ENCODE results near the gene MYH10.

MYH10 gene

DNA sequence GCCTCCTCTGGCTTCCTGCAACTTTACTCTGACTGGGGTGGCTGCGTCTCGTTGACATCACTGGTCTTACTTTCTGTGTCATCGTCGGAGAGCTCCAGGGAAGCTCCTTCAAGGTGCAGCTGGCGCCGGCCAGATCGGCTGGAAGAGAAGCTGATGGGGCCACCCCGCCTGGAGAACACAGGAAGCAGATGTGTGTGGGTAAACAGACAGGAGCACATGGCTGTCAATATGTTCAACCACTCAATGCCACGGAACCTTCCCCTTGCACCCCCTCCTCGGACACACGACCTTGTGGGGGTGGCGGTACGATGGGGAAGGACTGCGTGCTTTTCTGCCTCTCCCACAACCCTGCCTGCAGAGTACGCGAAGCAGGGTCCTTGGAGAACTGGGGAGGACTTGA lies 154.7 kb downstream of the MYH10 start:
- DNase-seq (ENCODE audit: low spot score), result no peak

DNA sequence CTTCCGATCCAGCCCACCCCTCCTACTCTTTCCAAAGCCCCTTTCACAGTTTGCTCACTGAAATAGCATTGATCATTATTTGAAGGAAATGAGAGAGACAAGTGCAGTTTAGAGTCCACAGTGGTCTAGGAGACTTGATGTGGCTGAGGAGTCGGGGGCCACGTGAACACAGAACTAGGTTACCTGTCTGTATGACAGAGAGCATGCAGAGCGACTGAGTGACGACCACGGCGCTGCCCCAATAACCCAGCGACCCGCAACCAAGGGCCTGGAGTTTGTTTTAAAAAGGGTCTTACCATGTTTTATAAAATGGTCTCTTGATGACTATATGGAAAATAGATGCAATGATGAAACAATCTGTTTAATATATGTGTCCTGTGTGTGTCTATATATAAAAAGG lies 155.3 kb downstream of the MYH10 start:
- DNase-seq (ENCODE audit: low spot score), result no peak

DNA sequence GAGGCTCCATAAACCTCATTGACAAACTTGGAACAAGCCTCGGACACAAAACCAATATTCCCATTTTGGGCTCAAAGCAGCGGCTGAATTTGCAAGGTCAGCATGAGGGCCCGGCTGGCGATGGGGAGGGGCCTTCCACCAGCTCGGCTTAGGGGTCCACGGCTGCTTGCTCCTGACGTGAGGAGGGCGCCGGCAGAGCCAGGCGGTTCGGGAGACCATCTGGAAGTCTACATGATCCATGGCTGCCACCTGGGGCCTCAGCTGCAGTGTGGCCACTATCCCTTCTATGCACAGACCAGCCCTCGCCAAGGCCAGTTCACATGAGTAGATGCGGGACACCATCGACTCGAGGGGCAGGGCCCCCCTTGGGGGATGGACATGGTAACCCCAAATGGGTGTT lies 155.7 kb downstream of the MYH10 start:
- no peak for DNase-seq (ENCODE audit: low spot score)

DNA sequence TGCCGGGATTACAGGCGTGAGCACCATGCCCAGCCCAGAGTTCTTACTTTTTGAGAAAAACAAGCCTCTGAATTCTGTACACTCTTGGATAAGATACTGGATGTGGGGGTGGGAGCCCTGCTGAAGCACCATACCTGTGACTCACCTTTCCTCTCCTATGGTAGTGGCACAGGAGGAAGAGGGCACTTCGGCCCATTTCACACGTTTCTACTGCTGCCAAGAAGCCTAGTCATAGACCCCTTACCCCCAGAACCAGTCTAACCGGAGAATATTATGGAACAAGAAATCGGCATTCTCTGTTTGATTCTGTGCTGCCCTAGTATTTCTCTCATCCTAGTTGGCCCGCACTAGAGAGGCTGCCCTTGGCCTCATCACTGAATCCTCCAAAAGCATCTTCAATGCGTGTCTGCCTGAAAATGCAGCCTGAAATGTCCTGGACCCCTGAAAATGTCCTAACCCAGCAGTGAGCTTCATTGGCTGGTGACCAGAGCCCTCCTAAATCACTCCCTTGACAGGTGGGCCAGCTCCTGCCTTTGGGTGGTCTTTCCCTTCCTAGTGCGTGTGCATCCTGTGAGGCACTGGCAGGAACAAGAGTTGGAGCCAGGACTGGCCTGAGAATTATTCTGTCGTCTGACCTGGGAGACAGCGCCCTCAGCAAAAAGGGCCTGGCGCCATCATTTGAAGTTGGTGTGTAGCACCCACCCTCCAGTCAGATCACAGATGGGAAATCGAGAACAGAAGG lies 156.9 kb downstream of the MYH10 start:
- no peak for DNase-seq (ENCODE audit: low spot score)

DNA sequence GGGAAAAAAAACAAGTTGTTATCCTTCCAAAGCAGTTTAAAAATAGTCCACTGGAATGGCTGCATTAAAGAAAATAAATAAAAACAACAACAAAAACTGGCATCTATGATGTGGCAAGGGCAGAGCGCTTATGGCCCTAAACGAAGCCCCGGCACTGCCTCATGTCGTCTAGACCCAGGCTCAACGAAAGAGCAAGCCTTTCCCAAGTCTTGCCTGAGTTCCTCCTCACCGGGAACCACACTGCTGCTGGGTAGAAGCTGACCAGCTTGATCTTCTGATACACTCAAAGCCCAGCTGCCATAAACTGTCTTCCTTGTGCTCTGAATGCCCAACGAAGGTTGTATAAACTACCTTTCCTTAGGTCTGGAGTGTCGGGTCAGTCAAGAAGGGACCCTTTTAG lies 157.9 kb downstream of the MYH10 start:
- DNase-seq (ENCODE audit: low spot score), result no peak

DNA sequence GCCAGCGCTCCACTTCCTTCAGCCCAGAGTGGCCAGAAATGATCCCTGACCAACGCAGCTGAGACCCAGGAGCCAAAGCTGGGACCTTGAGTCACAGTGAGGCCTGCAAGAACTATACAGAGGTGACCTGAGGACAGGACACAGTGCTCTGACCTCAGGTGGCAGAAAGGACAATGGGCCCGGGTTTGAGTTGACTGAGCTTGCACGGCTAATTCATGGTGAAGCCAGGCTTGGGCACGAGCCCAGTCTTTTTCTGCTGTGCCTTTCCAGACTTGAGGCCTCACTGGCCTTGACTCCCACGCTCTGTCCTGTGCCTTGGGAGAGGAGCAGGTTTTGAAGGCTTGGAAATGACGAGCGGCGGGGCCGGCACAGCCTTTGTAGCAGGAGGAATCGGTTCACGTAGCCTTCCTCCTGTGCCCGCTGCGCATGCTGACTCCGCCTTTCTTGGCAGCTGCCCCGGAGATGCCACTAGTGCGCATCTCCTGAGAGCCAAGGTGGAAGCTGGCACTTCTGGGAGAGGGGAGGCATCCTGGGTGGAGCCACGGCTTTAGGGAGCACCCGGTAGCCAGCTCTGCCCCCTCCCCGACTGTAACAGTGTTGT lies 160.0 kb downstream of the MYH10 start:
- DNase-seq (ENCODE audit: low spot score), result no peak

DNA sequence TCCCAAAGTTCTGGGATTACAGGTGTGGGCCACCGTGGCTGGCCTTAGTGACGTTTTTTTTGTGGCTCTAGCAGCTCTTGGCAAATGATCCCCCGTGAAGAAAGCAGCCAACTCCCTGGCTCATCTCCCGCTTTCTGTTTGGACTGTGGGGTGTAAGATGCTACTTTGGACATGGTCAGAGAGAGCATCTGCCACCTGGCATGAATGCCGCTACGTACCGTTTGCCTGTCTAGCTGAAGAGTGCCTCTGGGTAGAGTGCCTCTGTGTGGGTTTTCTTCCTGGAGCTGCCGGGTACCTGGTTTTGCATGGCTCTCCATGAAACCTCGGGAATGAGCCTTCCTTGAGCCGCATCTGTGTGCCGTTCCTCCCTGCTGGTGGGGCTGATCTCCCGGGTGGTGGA lies 160.6 kb downstream of the MYH10 start:
- DNase-seq (ENCODE audit: low spot score), result no peak

DNA sequence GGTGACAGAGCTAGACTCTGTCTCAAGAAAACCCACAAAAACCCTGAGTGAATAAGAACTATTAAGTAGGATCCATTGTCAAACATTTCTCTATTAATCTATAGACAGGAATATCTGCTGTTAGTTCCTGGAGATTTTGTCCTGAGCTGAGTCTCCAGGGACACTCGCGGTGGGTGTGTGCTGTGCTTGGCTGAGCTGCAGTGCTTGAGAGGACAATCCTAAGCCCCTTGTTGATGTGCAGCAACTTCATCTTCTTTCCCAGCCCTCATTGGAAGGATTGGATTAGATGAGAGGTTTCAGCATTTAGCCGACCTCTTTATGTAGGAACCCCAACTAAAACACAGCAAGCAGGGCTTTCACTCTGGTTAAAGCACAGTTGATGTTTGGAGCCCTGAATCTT lies 161.5 kb downstream of the MYH10 start:
- DNase-seq (ENCODE audit: low spot score), result no peak

DNA sequence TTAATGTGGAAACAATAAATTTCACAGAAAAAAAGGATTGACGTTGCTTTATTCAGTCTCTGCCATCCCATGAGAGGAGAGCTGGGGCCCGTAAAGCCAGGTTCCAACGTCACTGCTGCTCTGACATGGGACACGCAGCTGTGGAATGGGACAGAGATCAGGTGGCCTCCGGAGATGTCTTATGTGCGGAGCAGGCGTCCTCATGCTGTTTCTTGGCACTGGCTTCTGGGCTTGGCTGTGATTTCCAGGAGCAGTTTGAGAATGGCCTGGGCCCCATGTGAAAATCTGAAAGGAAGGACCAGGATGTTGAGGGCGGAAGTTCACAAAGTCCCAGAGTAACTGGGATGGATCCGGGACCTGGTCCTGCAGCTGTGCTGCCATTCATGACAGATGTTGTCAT lies 162.4 kb downstream of the MYH10 start:
- DNase-seq (ENCODE audit: low spot score), result no peak

DNA sequence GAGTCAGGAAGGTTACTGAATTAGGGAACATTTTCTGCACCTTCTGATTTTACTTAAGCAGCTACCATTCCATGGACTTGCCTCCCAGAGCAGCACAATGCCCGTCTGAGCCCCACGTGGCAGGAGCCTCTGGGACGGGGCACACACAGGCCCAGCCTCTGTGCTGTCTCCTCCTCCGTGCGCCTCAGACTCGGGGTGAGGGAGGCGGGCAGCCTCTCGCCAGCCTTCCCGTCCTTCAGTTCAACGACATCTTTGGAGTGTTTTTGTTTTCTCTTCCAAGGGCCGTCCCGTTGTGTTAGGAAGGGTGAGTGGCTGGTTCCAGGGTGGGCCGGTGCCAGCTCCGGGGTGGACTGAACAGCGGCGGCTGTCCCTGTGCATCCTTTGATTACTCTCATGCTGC lies 163.0 kb downstream of the MYH10 start:
- DNase-seq (ENCODE audit: low spot score), result no peak

DNA sequence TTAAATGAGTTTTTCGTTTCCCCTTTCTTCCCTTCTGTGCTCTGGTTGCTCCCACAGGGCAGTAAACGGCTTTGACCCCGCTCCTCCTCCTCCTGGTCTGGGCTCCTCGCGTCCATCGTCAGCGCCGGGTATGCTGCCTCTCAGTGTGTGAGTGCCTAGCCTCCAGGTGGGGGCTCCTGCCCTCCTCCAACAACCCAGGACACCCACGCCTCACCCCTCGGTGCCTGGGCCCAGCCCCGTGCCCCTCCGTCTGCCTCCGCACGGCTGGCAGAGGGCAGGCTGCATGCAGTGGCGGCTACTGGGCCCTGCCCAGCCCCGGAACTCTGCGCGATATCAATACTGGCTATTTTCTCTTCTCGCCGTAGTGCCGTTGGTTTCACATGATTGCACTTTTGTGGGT lies 163.7 kb downstream of the MYH10 start:
- no peak for DNase-seq (ENCODE audit: low spot score)

DNA sequence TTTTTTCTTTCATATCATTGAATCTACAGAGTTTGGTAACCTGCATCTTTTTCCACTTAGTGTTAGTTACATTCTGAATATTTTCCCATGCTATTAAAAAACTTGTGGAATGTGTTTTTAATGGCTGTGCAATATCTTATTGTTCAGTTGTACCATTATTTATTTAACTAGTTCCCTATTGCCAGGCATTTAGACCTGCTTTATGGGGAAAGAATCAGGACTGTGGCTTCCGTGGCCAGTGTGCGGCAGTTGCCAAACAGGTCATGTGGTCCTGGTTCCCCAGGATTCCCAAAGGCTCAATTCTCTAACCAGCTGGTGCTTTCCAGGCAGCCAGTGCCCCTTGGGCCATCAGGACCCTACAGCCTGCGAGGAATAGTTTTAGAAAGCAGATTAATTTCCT lies 164.1 kb downstream of the MYH10 start:
- DNase-seq (ENCODE audit: low spot score), result no peak

DNA sequence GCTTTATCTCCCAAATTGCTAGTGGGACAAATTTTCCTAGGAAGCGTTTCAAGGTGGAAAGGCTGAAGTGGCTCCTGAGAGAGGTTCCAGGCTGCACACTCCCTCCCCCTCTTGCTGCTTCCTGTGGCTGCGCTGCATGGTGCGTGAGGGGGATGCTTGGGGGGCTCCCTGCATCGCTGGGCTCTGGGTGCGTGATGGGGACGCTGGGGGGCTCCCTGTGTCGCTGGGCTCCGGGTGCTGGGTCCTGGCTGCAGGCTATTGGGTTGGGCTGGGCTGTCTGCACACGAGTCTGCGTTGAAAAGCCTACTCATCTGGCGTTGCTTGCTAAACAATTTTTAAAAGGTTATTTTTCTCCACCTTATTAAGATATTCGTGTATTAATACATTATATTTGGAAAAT lies 164.8 kb downstream of the MYH10 start:
- DNase-seq (ENCODE audit: low spot score), result no peak

DNA sequence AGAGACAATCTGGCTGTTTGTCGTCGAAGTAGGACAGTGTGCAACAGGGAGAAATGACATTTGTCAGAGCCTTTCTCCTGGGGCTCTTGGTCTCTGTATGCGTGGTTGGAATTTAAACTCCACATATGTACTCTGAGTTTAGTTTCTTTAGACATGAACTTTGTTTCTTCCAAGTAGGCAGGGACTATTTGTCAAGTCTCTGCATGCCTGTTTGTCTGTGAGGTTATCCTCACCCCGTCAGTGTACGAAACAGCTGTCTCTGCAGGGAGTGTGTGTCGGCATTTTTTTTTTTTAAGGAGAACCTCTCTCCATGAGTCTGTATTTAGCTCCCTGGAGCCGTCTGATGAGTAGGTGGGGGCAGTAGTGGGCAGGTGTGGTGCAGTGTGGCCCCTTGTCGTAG lies 165.2 kb downstream of the MYH10 start:
- no peak for DNase-seq (ENCODE audit: low spot score)

DNA sequence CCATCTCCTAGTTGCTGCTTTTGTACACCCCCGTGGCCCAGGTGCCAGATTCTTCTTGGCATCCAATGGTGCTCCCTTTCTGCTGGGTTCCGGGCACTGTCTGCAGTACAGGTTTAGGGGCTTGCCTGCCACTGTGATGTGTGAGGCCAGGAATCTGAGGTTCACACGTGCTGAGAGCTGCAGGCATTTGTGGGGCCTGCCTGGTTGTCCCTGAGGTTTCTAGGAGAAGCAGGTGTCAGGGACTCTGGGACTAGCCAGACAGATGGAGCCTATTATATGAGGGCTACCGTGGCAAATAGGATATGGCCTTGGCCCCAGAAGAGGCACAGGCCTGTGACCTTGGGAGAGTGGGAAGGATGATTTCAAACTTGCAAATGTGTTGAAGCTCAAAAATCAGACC lies 165.6 kb downstream of the MYH10 start:
- no peak for DNase-seq (ENCODE audit: low spot score)

DNA sequence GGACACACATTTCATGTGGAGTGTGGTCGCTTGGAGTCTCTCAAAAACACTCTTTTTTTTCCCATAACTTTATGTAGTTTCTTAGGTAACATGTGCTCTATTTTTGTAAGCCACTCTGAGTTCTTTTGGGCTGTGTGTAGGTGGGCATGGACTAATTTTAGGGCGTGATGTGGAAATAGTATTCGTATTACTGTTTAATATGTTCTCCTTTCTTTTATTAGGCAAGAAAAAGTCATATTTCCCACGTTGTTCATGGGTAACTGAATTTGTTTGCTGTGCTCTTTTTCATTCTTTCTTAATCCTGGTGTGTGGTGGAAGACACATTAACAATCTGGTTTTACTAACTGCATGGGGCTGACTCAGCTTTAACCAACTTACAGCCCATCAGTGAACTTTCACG lies 167.4 kb downstream of the MYH10 start:
- no peak for DNase-seq (ENCODE audit: low spot score)

DNA sequence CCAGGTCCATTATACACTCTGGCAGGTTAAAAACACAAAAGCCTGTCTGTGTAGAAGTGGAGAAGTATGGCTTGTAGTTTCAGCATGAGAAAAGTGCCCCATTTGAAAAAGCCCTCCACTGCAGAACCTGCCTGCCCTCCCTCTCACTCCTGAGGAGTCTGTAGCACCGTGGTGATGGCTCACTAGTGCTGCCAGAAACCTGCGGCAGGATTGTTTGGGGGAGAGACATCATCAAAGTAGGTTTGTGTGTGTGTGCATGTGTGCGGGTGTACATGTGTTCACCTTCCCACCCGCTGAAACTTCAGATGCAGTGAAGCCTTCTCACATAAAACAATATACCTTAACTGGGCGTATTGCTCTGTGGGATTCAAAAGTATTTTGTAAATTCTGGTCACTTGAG lies 168.0 kb downstream of the MYH10 start:
- no peak for DNase-seq (ENCODE audit: low spot score)

DNA sequence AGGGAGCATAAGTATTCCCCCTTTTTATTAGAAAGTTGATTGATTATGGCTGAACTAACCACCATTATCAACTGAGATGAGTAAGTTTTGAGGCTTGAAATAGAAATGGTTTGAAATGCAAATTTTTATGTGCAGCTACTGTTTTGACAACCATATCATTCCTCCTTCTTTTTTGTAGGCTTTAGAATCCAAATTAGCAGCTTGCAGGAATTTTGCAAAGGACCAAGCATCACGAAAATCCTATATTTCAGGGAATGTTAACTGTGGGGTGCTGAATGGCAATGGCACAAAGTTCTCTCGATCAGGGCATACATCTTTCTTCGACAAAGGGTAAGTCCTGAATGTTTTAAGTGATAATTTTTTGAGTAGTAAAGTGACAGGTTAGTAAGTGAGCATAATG lies 170.7 kb downstream of the MYH10 start:
- DNase-seq (ENCODE audit: low spot score), result no peak

DNA sequence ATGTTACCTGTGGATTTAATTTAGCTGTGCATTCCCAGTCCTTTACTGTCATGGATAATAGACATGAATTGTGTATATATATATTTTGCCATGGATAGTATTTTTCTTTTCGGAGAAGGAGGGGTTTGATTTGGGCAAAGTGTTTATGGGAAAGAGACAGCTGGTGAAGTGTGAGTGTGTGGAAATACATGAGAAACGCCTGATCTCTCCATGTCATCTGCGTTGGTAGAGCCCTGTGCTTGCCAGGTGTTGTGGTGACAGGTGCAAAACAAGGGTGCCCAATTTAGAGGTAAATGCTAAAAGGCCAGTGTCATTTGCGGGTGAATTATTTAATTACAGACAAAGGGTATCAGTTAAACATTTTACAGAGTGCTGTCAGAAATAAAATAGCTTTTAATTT lies 171.4 kb downstream of the MYH10 start:
- no peak for DNase-seq (ENCODE audit: low spot score)

DNA sequence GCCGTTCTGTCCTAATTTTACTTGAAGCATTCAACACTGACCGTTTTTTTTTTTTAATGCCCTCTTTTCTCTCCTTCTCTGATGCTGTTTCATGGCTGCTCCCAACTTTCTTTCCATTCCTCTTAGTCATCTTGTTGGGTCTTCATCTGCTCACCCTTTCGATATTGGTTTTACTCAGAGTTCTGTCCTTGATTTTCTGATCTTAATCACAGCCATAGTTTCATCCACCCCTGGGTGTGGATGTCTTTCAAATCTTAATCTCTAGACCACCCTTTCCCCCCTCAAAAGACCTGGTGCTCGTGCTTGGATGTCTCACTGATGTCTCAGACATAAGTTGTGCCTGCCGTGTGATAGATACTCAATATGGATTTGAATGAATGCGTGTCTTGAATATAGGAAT lies 172.4 kb downstream of the MYH10 start:
- no peak for DNase-seq (ENCODE audit: low spot score)

DNA sequence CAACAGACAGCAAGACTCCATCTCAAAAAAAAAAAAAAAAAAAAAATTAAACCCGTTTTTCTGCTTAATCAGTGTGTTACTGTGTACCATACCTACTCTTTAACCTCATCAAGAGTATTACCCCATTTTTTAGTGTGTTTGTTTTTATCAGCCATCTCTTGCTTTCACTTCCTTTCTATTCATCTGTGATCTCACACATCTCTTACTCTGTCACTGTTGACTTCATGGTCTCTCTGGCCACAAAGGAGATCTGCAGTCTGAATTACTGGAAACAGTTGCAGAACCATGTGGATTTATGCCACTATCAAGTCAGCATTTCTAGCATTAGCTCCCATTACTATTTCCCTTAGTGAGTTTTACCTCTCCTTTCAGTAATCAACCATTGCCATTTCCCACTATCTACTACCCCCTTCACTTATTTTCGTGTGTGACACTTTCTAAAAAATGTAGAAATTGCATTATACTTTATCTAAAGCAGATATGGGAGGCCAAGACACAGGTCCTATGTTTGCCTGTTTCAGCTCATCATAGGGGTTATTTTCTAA lies 174.8 kb downstream of the MYH10 start:
- no peak for DNase-seq (ENCODE audit: low spot score)

DNA sequence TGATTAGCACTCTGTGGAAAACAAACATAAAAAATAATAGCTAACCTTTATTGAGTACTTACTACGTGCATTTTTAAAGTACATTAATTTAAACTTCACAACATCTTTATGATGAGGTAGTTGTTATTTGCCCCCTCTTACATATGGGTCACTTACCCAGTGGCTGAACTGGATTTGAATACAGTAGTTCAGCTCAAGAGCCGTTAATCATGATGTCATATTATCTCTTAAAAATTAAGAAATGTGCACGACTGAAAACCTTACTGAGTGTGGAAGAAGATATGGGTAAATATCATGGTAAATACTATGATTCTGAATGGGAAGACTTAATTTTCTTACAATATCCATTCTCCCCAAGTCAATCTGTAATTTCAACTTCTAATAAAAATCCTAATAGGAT lies 177.2 kb downstream of the MYH10 start:
- no peak for DNase-seq (ENCODE audit: low spot score)

DNA sequence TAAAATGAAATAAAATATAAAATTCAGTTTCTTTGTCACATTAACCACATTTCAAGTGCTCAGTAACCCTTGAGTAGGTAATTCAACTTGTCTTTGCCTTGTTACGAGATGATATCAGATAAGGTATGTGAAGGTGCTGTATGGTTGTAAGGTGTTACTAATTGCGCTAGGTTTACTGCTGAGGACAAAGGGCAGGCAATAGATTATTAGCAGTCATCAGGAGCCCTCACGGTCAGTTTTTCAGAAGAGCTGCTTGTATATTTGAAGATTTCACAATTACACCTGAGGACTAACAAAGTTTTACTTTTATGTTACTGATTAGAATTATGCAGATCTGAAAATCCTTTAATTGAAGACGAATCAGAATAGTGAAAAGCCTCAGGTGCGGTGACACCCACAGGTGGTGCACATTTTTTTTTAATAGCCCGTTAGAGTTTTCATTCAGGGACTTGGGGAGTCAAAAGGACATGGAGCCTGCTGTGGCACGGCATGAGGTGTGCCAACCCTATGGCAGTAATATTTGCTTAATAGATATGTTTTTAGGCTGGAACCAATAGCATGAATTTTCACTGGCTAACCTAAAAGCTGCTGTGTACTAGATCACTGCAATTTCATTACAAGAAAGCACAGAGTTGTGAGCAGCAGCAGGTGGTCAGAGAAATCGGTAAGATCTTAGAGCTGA lies 178.5 kb downstream of the MYH10 start:
- no peak for DNase-seq (ENCODE audit: low spot score)
